ENCODE data around the gene SEZ6L2. TPM values are rescaled to one million over a fixed set of nuclear protein-coding genes. Genes with fewer than 3 reads are reported as not detected.

Gene SEZ6L2
- total and polyA plus RNA-seq, 2 of the 13 experiments (the other 11 are each of a cell fraction or from before 2014, with no cell fraction given) = 14.9 to 16.9 TPM

- TF ChIP-seq, protein P1, sequence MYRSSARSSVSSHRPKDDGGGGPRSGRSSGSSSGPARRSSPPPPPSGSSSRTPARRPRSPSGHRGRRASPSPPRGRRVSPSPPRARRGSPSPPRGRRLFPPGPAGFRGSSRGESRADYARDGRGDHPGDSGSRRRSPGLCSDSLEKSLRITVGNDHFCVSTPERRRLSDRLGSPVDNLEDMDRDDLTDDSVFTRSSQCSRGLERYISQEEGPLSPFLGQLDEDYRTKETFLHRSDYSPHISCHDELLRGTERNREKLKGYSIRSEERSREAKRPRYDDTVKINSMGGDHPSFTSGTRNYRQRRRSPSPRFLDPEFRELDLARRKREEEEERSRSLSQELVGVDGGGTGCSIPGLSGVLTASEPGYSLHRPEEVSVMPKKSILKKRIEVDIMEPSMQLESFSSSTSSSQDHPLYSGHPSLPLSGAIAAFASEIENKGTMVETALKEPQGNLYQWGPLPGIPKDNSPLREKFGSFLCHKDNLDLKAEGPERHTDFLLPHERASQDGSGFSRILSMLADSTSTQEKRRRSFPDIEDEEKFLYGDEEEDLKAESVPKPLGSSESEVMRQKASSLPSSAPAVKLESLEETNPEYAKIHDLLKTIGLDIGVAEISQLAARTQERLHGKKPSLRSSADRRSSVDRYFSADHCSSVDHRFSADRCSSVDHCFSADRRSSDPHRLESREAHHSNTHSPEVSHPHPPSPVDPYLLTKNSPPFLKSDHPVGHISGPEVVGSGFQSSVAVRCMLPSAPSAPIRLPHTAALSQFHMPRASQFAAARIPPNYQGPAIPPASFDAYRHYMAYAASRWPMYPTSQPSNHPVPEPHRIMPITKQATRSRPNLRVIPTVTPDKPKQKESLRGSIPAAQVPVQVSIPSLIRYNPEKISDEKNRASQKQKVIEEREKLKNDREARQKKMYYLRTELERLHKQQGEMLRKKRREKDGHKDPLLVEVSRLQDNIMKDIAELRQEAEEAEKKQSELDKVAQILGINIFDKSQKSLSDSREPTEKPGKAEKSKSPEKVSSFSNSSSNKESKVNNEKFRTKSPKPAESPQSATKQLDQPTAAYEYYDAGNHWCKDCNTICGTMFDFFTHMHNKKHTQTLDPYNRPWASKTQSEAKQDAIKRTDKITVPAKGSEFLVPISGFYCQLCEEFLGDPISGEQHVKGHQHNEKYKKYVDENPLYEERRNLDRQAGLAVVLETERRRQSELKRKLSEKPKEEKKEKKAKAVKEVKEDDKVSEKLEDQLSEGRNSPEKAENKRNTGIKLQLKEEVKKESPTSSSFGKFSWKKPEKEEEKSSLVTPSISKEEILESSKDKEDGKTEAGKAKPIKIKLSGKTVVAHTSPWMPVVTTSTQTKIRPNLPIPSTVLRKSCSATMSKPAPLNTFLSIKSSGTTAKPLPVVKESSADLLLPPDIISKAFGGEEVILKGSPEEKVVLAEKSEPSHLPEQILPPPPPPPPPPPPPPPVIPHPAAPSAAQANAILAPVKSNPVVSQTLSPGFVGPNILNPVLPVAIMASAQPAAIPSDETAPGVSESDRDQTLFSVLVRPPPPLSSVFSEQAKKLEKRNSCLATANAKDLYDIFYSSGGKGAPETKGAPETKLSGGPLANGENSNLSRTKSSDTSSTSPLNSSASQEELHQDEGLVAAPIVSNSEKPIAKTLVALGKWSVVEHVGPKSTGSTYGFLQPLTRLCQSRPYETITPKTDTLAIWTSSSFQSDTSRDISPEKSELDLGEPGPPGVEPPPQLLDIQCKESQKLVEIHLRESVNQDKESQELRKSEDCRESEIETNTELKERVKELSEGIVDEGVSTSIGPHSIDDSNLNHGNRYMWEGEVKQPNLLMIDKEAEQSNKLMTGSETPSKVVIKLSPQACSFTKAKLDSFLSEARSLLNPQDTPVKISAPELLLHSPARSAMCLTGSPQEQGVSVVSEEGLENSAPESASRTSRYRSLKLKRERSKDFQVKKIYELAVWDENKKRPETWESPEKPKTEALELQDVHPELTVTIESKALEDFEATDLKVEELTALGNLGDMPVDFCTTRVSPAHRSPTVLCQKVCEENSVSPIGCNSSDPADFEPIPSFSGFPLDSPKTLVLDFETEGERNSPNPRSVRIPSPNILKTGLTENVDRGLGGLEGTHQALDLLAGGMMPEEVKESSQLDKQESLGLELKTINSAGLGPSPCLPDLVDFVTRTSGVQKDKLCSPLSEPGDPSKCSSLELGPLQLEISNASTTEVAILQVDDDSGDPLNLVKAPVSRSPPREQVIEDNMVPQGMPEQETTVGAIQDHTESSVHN (CRISPR knock-in tag; IDR thresholded peaks at IDR 0.05) = no peak
- TF ChIP-seq AHDC1 (CRISPR knock-in tag; IDR thresholded peaks at IDR 0.05; ENCODE audit: borderline replicate concordance) (peak; percentile 56; the same call in 1 of the 2 replicates), SMC3 (IDR thresholded peaks at IDR 0.05; ENCODE audit: low read length) (no peak; the same call in 1 of the 2 replicates), FOXO1 (CRISPR knock-in tag; IDR thresholded peaks at IDR 0.05) (peak; percentile 54; the same call in 1 of the 2 replicates), HOXA7 (CRISPR knock-in tag; IDR thresholded peaks at IDR 0.05) (no peak), RFXAP (CRISPR knock-in tag; IDR thresholded peaks at IDR 0.05; ENCODE audit: borderline replicate concordance) (no peak; the same call in 1 of the 2 replicates), HIVEP1 (CRISPR knock-in tag; IDR thresholded peaks at IDR 0.05) (peak; percentile 84), FOXK2 (IDR thresholded peaks at IDR 0.05) (peak; percentile 100), USF2 (IDR thresholded peaks at IDR 0.05; ENCODE audit: low read depth, low read length) (no peak), USF2 (CRISPR knock-in tag; IDR thresholded peaks at IDR 0.05; ENCODE audit: borderline replicate concordance) (no peak; the same call in 1 of the 2 replicates), ZNF335 (CRISPR knock-in tag; IDR thresholded peaks at IDR 0.05) (peak; percentile 58; the same call in 1 of the 2 replicates), ZNF839 (CRISPR knock-in tag; IDR thresholded peaks at IDR 0.05; ENCODE audit: borderline replicate concordance) (no peak; the same call in 1 of the 2 replicates), KLF13 (CRISPR knock-in tag; IDR thresholded peaks at IDR 0.05) (0 out of 2 replicates have a peak, but pooled peaks have one; percentile 76)
Observed at GRCh38 chr16:29862884-29863668, 36.3 kb downstream of the SEZ6L2 start, which contains the start of gene CDIPT (continued).

Measured in HepG2 (cell line).